ENCODE measurements around the gene TLL1. TPM values are rescaled to one million over a fixed set of nuclear protein-coding genes. Genes with fewer than 3 reads are reported as not detected.

TLL1 gene
- total RNA-seq, 1 experiment from 2014 or later, result 0.46 TPM

GRCh38 chr4:166104623-166105022 is 231.6 kb downstream of the TLL1 start:
- CTCF ChIA-PET, result no interaction called here
- intact Hi-C loops (cut with micrococcal nuclease; ENCODE audit: unreplicated experiment), result no loop called here
- no peak overlapping the region for H3K4me3 ChIP-seq

GRCh38 chr4:166121897-166122296 is 248.9 kb downstream of the TLL1 start:
- CTCF ChIA-PET, result no interaction called here
- no peak overlapping the region for H2AFZ ChIP-seq
- no peaks in the 10 kb centered on the region for H3F3A ChIP-seq (ENCODE audit: insufficient read depth, low read depth)
- no peaks in the 10 kb centered on the region for H3K36me3 ChIP-seq (ENCODE audit: low read depth)
- no peak overlapping the region for H3K4me3 ChIP-seq
- no peaks in the 10 kb centered on the region for H3K9me3 ChIP-seq (ENCODE audit: insufficient read depth, low read depth)
- H3K4me1 ChIP-seq (replicated peaks; ENCODE audit: insufficient read depth), result no peaks in the 10 kb centered on the region
- POLR2A ChIA-PET (ENCODE audit: unreplicated experiment), result no interaction called here
- BruUV-seq (replicated peaks), result no TSS peak
- no peaks in the 10 kb centered on the region for H3K9me2 ChIP-seq (ENCODE audit: insufficient read depth)
- intact Hi-C loops (cut with micrococcal nuclease; ENCODE audit: unreplicated experiment), result no loop called here
- no peak for DNase-seq
- TF ChIP-seq EZH2 (IDR thresholded peaks at IDR 0.05; ENCODE audit: low read depth), result no peak
- TF ChIP-seq, protein P1, sequence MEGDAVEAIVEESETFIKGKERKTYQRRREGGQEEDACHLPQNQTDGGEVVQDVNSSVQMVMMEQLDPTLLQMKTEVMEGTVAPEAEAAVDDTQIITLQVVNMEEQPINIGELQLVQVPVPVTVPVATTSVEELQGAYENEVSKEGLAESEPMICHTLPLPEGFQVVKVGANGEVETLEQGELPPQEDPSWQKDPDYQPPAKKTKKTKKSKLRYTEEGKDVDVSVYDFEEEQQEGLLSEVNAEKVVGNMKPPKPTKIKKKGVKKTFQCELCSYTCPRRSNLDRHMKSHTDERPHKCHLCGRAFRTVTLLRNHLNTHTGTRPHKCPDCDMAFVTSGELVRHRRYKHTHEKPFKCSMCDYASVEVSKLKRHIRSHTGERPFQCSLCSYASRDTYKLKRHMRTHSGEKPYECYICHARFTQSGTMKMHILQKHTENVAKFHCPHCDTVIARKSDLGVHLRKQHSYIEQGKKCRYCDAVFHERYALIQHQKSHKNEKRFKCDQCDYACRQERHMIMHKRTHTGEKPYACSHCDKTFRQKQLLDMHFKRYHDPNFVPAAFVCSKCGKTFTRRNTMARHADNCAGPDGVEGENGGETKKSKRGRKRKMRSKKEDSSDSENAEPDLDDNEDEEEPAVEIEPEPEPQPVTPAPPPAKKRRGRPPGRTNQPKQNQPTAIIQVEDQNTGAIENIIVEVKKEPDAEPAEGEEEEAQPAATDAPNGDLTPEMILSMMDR (conservative IDR thresholded peaks at IDR 0.05), result no peak
- no peak overlapping the region for H3K27ac ChIP-seq
- H3K79me2 ChIP-seq (ENCODE audit: low read depth), result no peaks in the 10 kb centered on the region
- no peak overlapping the region for H3K4me2 ChIP-seq
- H3K27me3 ChIP-seq (ENCODE audit: insufficient read depth, low read depth), result no peaks in the 10 kb centered on the region
- H4K20me1 ChIP-seq (ENCODE audit: insufficient read depth), result no peaks in the 10 kb centered on the region

More at GRCh38 chr4:166104623-166105022, 231.6 kb downstream of the TLL1 start:
- no TSS peak for BruUV-seq (replicated peaks)
- H3K4me2 ChIP-seq, result no peak overlapping the region
- no peak for TF ChIP-seq EZH2 (IDR thresholded peaks at IDR 0.05; ENCODE audit: low read depth)
- TF ChIP-seq, protein P1 (conservative IDR thresholded peaks at IDR 0.05), result no peak
- H3K36me3 ChIP-seq (ENCODE audit: low read depth), result no peaks in the 10 kb centered on the region
- H3K79me2 ChIP-seq (ENCODE audit: low read depth), result no peaks in the 10 kb centered on the region
- no peaks in the 10 kb centered on the region for H3K27me3 ChIP-seq (ENCODE audit: insufficient read depth, low read depth)
- no peaks in the 10 kb centered on the region for H3F3A ChIP-seq (ENCODE audit: insufficient read depth, low read depth)
- no peak overlapping the region for H3K27ac ChIP-seq
- DNase-seq, result no peak
- H2AFZ ChIP-seq, result no peak overlapping the region
- no peaks in the 10 kb centered on the region for H3K9me3 ChIP-seq (ENCODE audit: insufficient read depth, low read depth)
- H4K20me1 ChIP-seq (ENCODE audit: insufficient read depth), result no peaks in the 10 kb centered on the region
- H3K4me1 ChIP-seq (replicated peaks; ENCODE audit: insufficient read depth), result no peaks in the 10 kb centered on the region
- POLR2A ChIA-PET (ENCODE audit: unreplicated experiment), result no interaction called here
- H3K9me2 ChIP-seq (ENCODE audit: insufficient read depth), result no peaks in the 10 kb centered on the region

DNA sequence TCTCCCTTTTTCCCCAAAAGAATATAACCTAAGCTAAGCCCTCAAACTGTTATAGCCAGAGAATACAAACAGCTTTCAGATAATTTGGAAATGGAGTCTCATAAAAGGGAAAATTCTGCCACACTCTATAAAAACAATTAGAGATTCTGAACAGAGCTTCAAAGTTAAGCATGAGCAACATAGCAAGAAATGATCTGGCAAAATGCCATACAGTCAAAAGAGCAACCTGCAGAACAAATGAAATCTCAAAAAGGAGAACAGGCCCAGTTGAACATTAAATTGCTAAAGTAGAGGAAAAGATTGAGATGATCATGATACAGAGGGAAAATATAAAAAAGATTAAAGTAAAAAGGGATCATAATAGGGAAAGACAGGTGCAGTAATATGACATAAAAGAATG is 250.5 kb downstream of the TLL1 start:
- H3K79me2 ChIP-seq (ENCODE audit: low read depth), result no peaks in the 10 kb centered on the region
- CTCF ChIA-PET, result no interaction called here
- no TSS peak for BruUV-seq (replicated peaks)

More for the DNA sequence above, 250.5 kb downstream of the TLL1 start:
- Histone ChIP-seq H3K9me3 (ENCODE audit: insufficient read depth, low read depth) (no peaks in the 10 kb centered on the region), H3K27me3 (ENCODE audit: insufficient read depth, low read depth) (no peaks in the 10 kb centered on the region), H3K4me3 (no peak overlapping the region), H2AFZ (no peak overlapping the region), H3K9me2 (ENCODE audit: insufficient read depth) (no peaks in the 10 kb centered on the region), H3K4me1 (replicated peaks; ENCODE audit: insufficient read depth) (no peaks in the 10 kb centered on the region), H3K27ac (no peak overlapping the region), H4K20me1 (ENCODE audit: insufficient read depth) (no peaks in the 10 kb centered on the region), H3K4me2 (no peak overlapping the region), H3F3A (ENCODE audit: insufficient read depth, low read depth) (no peaks in the 10 kb centered on the region), H3K36me3 (ENCODE audit: low read depth) (no peaks in the 10 kb centered on the region)
- TF ChIP-seq EZH2 (IDR thresholded peaks at IDR 0.05; ENCODE audit: low read depth), result no peak
- TF ChIP-seq, protein P1 (conservative IDR thresholded peaks at IDR 0.05), result no peak
- intact Hi-C loops (cut with micrococcal nuclease; ENCODE audit: unreplicated experiment), result no loop called here
- POLR2A ChIA-PET (ENCODE audit: unreplicated experiment), result no interaction called here
- no peak for DNase-seq

Data from PC-9 (cell line).